ENCODE results near the gene KLRK1.
A peak's percentile ranks its signal among the peaks of the same experiment; 100 is the strongest.

KLRK1 gene

GRCh38 chr12:10366875-10367274 is 23.0 kb downstream of the KLRK1 start:
- H3K4me3 ChIP-seq (ENCODE audit: low read depth, low read length), result no peak overlapping the region
- TF ChIP-seq CTCF (IDR thresholded peaks at IDR 0.05; ENCODE audit: low read depth, low read length), result peak; percentile 15; the same call in 1 of the 2 replicates

GRCh38 chr12:10365696-10366405 is 24.0 kb downstream of the KLRK1 start:
- peak overlapping the region; percentile 59 for H3K4me3 ChIP-seq (ENCODE audit: low read depth, low read length)

GRCh38 chr12:10364815-10365622 is 24.8 kb downstream of the KLRK1 start:
- TF ChIP-seq CTCF (IDR thresholded peaks at IDR 0.05; ENCODE audit: low read depth, low read length), result no peak
- peak overlapping the region; percentile 59 for H3K4me3 ChIP-seq (ENCODE audit: low read depth, low read length)

More at GRCh38 chr12:10365696-10366405, 24.0 kb downstream of the KLRK1 start:
- TF ChIP-seq CTCF (IDR thresholded peaks at IDR 0.05; ENCODE audit: low read depth, low read length), result peak; percentile 18; the same call in 1 of the 2 replicates

GRCh38 chr12:10363914-10364814 is 25.7 kb downstream of the KLRK1 start:
- TF ChIP-seq CTCF (IDR thresholded peaks at IDR 0.05; ENCODE audit: low read depth, low read length), result no peak
- peak overlapping the region; percentile 59 for H3K4me3 ChIP-seq (ENCODE audit: low read depth, low read length)

GRCh38 chr12:10363658-10363913 is 26.3 kb downstream of the KLRK1 start:
- peak overlapping the region; percentile 59 for H3K4me3 ChIP-seq (ENCODE audit: low read depth, low read length)
- TF ChIP-seq CTCF (IDR thresholded peaks at IDR 0.05; ENCODE audit: low read depth, low read length), result no peak

- no peak for TF ChIP-seq CTCF (IDR thresholded peaks at IDR 0.05; ENCODE audit: low read depth, low read length)
- H3K4me3 ChIP-seq (ENCODE audit: low read depth, low read length), result no peak overlapping the region; the same call in 1 of the 2 replicates
Measured at GRCh38 chr12:10362828-10363657, 26.8 kb downstream of the KLRK1 start.
